ENCODE measurements around the gene ZNF576. TPM values are rescaled to one million over a fixed set of nuclear protein-coding genes. Genes with fewer than 3 reads are reported as not detected.
A peak's percentile ranks its signal among the peaks of the same experiment; 100 is the strongest.

ZNF576 gene
- total and polyA plus RNA-seq, 9 of the 15 experiments (the other 6 are each of a cell fraction or from before 2014, with no cell fraction given): 6.8 to 18.2 (median 12.2) TPM

- TF ChIP-seq MGA (IDR thresholded peaks at IDR 0.05): peak; percentile 71
- TF ChIP-seq, protein P1, sequence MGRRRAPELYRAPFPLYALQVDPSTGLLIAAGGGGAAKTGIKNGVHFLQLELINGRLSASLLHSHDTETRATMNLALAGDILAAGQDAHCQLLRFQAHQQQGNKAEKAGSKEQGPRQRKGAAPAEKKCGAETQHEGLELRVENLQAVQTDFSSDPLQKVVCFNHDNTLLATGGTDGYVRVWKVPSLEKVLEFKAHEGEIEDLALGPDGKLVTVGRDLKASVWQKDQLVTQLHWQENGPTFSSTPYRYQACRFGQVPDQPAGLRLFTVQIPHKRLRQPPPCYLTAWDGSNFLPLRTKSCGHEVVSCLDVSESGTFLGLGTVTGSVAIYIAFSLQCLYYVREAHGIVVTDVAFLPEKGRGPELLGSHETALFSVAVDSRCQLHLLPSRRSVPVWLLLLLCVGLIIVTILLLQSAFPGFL (CRISPR knock-in tag; IDR thresholded peaks at IDR 0.05): no peak
- TF ChIP-seq ZNF830 (CRISPR knock-in tag; IDR thresholded peaks at IDR 0.05): no peak
- TF ChIP-seq DNMT1 (IDR thresholded peaks at IDR 0.05): no peak
- TF ChIP-seq FOS (IDR thresholded peaks at IDR 0.05; ENCODE audit: extremely low read depth, insufficient read length): no peak
- no peak for TF ChIP-seq SAFB (IDR thresholded peaks at IDR 0.05; ENCODE audit: borderline replicate concordance, low read depth, low read length)
- no peak for TF ChIP-seq ZNF668 (CRISPR knock-in tag; IDR thresholded peaks at IDR 0.05)
- no peak for TF ChIP-seq ARHGAP35 (IDR thresholded peaks at IDR 0.05; ENCODE audit: partially characterized antibody)
- TF ChIP-seq, protein P2, sequence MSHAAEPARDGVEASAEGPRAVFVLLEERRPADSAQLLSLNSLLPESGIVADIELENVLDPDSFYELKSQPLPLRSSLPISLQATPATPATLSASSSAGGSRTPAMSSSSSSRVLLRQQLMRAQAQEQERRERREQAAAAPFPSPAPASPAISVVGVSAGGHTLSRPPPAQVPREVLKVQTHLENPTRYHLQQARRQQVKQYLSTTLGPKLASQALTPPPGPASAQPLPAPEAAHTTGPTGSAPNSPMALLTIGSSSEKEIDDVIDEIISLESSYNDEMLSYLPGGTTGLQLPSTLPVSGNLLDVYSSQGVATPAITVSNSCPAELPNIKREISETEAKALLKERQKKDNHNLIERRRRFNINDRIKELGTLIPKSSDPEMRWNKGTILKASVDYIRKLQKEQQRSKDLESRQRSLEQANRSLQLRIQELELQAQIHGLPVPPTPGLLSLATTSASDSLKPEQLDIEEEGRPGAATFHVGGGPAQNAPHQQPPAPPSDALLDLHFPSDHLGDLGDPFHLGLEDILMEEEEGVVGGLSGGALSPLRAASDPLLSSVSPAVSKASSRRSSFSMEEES (CRISPR knock-in tag; IDR thresholded peaks at IDR 0.05): no peak
- TF ChIP-seq SRSF7 (optimal IDR thresholded peaks at IDR 0.05; ENCODE audit: low read depth, low read length): no peak
- no peak for TF ChIP-seq CHD2 (IDR thresholded peaks at IDR 0.05; ENCODE audit: low read depth, low read length)
- TF ChIP-seq, protein P3, sequence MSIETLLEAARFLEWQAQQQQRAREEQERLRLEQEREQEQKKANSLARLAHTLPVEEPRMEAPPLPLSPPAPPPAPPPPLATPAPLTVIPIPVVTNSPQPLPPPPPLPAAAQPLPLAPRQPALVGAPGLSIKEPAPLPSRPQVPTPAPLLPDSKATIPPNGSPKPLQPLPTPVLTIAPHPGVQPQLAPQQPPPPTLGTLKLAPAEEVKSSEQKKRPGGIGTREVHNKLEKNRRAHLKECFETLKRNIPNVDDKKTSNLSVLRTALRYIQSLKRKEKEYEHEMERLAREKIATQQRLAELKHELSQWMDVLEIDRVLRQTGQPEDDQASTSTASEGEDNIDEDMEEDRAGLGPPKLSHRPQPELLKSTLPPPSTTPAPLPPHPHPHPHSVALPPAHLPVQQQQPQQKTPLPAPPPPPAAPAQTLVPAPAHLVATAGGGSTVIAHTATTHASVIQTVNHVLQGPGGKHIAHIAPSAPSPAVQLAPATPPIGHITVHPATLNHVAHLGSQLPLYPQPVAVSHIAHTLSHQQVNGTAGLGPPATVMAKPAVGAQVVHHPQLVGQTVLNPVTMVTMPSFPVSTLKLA (conservative IDR thresholded peaks at IDR 0.05): peak in 1 of 2 experiments; percentile 45; a peak in 1 of 4 replicates
Observed at GRCh38 chr19:43625918-43626579, 29.7 kb downstream of the ZNF576 start (continued).
